Colonic mucosa (tissue), 4 donors: Measurements from ENCODE around the gene RGL2. TPM values are rescaled to one million over a fixed set of nuclear protein-coding genes. Genes with fewer than 3 reads are reported as not detected.
A peak's percentile ranks its signal among the peaks of the same experiment; 100 is the strongest.
"Not testable (repeated sequence)": the region's sequence is repeated elsewhere in the genome, so short reads cannot be mapped to it uniquely, and the experiment has no call there.

Experiments
- DNase-seq: peaks from one replicate; pipeline ENCODE4 v3.0.0-alpha.2; 2020
- H3K27ac ChIP-seq: fragments of 200-600 bp; one replicate; pipeline ENCODE4 v1.8.0; 2021
- H3K27me3 ChIP-seq: fragments of 200-600 bp; one replicate; pipeline ENCODE4 v1.8.0; 2021
- H3K36me3 ChIP-seq: fragments of 200-600 bp; one replicate; pipeline ENCODE4 v1.8.0; 2021
- H3K4me1 ChIP-seq: fragments of 200-600 bp; one replicate; pipeline ENCODE4 v1.8.0; 2021; ENCODE audit warnings: mild to moderate bottlenecking
- H3K4me3 ChIP-seq: fragments of 200-600 bp; one replicate; pipeline ENCODE4 v1.8.0; 2021
- H3K9ac ChIP-seq, 2 donors: one replicate each; pipeline ENCODE4 v1.7.0; 2013; ENCODE audit warnings: control low read depth in 2 of 2, low read depth in 2 of 2, low read length in 2 of 2
- H3K9me3 ChIP-seq: fragments of 200-600 bp; one replicate; pipeline ENCODE4 v1.8.0; 2021
- CTCF ChIP-seq: fragments of 200-600 bp; IDR thresholded peaks from one replicate; pipeline ENCODE4 v1.8.0; 2022; ENCODE audit warnings: antibody characterized with exemption, mild to moderate bottlenecking
- intact Hi-C: fragments of 100-400 bp; cut with DNase I; formaldehyde crosslinking; loops from one replicate; pipeline ENCODE4 v1.14.1; 2022
- total RNA-seq, 2 donors: library from RNA; stranded (reverse); fragmentation: NEBNext Ultra II Directional in 1 of 2; extraction: Animal tissue kit (Norgen Biotek cat#: 25700) in 1 of 2; gene quantifications; one replicate each; pipeline ENCODE4 v1.2.1, GENCODE V29; 2021
- donor health status: healthy.
- donor health status: DM: no; HTN: no; CAD: no.
- donor health status: DM: no; HTN: no; CAD: no.

Gene RGL2
- 10 to 100 TPM; 29.9 to 34.7 TPM for total RNA-seq

- peak within 1 kb of the TSS; percentile 98 for H3K27ac ChIP-seq
- peak within 1 kb of the TSS; percentile 64 for H3K4me3 ChIP-seq
- DNase-seq = peak; percentile 82
- no peak for TF ChIP-seq CTCF
- no peaks in the 10 kb centered on the region for H3K27me3 ChIP-seq
- H3K9ac ChIP-seq = peak within 1 kb of the TSS; percentile 97 to 99
- H3K9me3 ChIP-seq = no peaks in the 10 kb centered on the region
- H3K36me3 ChIP-seq = no peaks in the 10 kb centered on the region
- intact Hi-C loops = no loop called here
- H3K4me1 ChIP-seq = peaks cover 9% of the 10 kb centered on the region
These were observed at the start of gene RGL2 for GRCh38 chr6:33298773-33299236. RGL2 (minus strand) TSS chr6:33298942; CDS start chr6:33298610, 332 bp downstream.

- no peaks in the 10 kb centered on the region for H3K9me3 ChIP-seq
- TF ChIP-seq CTCF = no peak
- no peaks in the 10 kb centered on the region for H3K27me3 ChIP-seq
- no peak overlapping the region for H3K4me3 ChIP-seq
- intact Hi-C loops = no loop called here
- no peak overlapping the region for H3K9ac ChIP-seq
- no peaks in the 10 kb centered on the region for H3K4me1 ChIP-seq
- H3K36me3 ChIP-seq = no peaks in the 10 kb centered on the region
- DNase-seq = no peak
- H3K27ac ChIP-seq = no peak overlapping the region
These were observed 49.1 kb upstream of the RGL2 start for GRCh38 chr6:33347816-33348215.

- H3K27me3 ChIP-seq, H3K4me3 ChIP-seq, DNase-seq, H3K36me3 ChIP-seq, intact Hi-C loops, H3K4me1 ChIP-seq, H3K9ac ChIP-seq, H3K9me3 ChIP-seq, H3K27ac ChIP-seq: not testable (repeated sequence)
These were observed 48.2 kb upstream of the RGL2 start for GRCh38 chr6:33346972-33347371.

GRCh38 chr6:33344701-33345697, 46.3 kb upstream of the RGL2 start:
- intact Hi-C loops = no loop called here
- Histone ChIP-seq H3K9ac (peak overlapping the region in 1 of 2 donors; percentile 37), H3K36me3 (no peaks in the 10 kb centered on the region), H3K4me1 (no peaks in the 10 kb centered on the region), H3K9me3 (no peaks in the 10 kb centered on the region), H3K27ac (peak overlapping the region; percentile 61), H3K4me3 (no peak overlapping the region), H3K27me3 (no peaks in the 10 kb centered on the region)
- peak; percentile 70 for DNase-seq
- TF ChIP-seq CTCF = peak; percentile 50

- no peak overlapping the region for H3K9ac ChIP-seq
- peak overlapping the region; percentile 11 for H3K27ac ChIP-seq
- no peak for DNase-seq
These were observed 45.3 kb upstream of the RGL2 start for GRCh38 chr6:33343953-33344611.

GRCh38 chr6:33343606-33343952, 44.8 kb upstream of the RGL2 start:
- DNase-seq, H3K27me3 ChIP-seq, intact Hi-C loops, H3K4me1 ChIP-seq, H3K36me3 ChIP-seq, H3K4me3 ChIP-seq, H3K9me3 ChIP-seq, H3K9ac ChIP-seq: not testable (repeated sequence)
- H3K27ac ChIP-seq = peak overlapping the region; percentile 3

More at GRCh38 chr6:33343953-33344611, 45.3 kb upstream of the RGL2 start:
- intact Hi-C loops = no loop called here
- Histone ChIP-seq H3K9me3 (no peaks in the 10 kb centered on the region), H3K4me1 (no peaks in the 10 kb centered on the region), H3K4me3 (no peak overlapping the region), H3K27me3 (no peaks in the 10 kb centered on the region), H3K36me3 (no peaks in the 10 kb centered on the region)
- no peak for TF ChIP-seq CTCF
